ENCODE results near the gene KCNMA1.

GRCh38 chr10:77036276-77036675 is 601.3 kb downstream of the KCNMA1 start:
- TF ChIP-seq ESRRA (IDR thresholded peaks at IDR 0.05; ENCODE audit: low read length): no peak
- no peak for TF ChIP-seq SMC3 (IDR thresholded peaks at IDR 0.05; ENCODE audit: borderline replicate concordance, low read length)
- no peak for TF ChIP-seq ZBTB11 (CRISPR knock-in tag; IDR thresholded peaks at IDR 0.05)
- TF ChIP-seq CTCF (IDR thresholded peaks at IDR 0.05 in 2 of 3, conservative IDR thresholded peaks at IDR 0.05 in 1 of 3; ENCODE audit: control insufficient read depth in 2 of 3, extremely low read depth in 1 of 3, insufficient read depth in 1 of 3, low read depth in 3 of 3, low read length in 3 of 3): no peak
- TF ChIP-seq EED (IDR thresholded peaks at IDR 0.05; ENCODE audit: low read depth): no peak
- TF ChIP-seq PKNOX1 (IDR thresholded peaks at IDR 0.05): no peak
